IPS-18c (cell line): Measurements from ENCODE around the gene TSPAN3.

Experiments
- H3K4me3 ChIP-seq: 2 replicates; pipeline ENCODE4 v1.7.0; 2013; ENCODE audit warnings: low read depth, mild to moderate bottlenecking, low read length, moderate library complexity; ENCODE audit not compliant: insufficient read depth
- H3K9me3 ChIP-seq: one replicate; pipeline ENCODE4 v1.6.1; 2013; ENCODE audit warnings: mild to moderate bottlenecking, low read length, moderate library complexity; ENCODE audit not compliant: control insufficient read depth, insufficient read depth

Gene TSPAN3

GRCh38 chr15:77031376-77032050 lies 39.4 kb downstream of the TSPAN3 start:
- Histone ChIP-seq H3K4me3 (no peak overlapping the region), H3K9me3 (no peaks in the 10 kb centered on the region)

GRCh38 chr15:77030928-77031375 lies 40.0 kb downstream of the TSPAN3 start:
- H3K4me3 ChIP-seq = no peak overlapping the region

GRCh38 chr15:77030048-77030927 lies 40.6 kb downstream of the TSPAN3 start:
- Histone ChIP-seq H3K9me3 (no peaks in the 10 kb centered on the region), H3K4me3 (no peak overlapping the region)

More at GRCh38 chr15:77030928-77031375, 40.0 kb downstream of the TSPAN3 start:
- no peaks in the 10 kb centered on the region for H3K9me3 ChIP-seq

GRCh38 chr15:77029166-77030047 lies 41.5 kb downstream of the TSPAN3 start:
- H3K9me3 ChIP-seq = no peaks in the 10 kb centered on the region
- H3K4me3 ChIP-seq = no peak overlapping the region

- Histone ChIP-seq H3K4me3 (peak overlapping the region; percentile 38), H3K9me3 (no peaks in the 10 kb centered on the region)
Observed at GRCh38 chr15:77028451-77029165, 42.3 kb downstream of the TSPAN3 start.

- H3K4me3 ChIP-seq = peak overlapping the region; percentile 38
- H3K9me3 ChIP-seq = no peaks in the 10 kb centered on the region
Observed at GRCh38 chr15:77027697-77028450, 43.0 kb downstream of the TSPAN3 start.

GRCh38 chr15:77027111-77027696 lies 43.7 kb downstream of the TSPAN3 start:
- H3K9me3 ChIP-seq = no peaks in the 10 kb centered on the region
- H3K4me3 ChIP-seq = no peak overlapping the region

GRCh38 chr15:77026501-77027110 lies 44.3 kb downstream of the TSPAN3 start:
- no peaks in the 10 kb centered on the region for H3K9me3 ChIP-seq
- no peak overlapping the region for H3K4me3 ChIP-seq

GRCh38 chr15:77025941-77026411 lies 44.9 kb downstream of the TSPAN3 start:
- Histone ChIP-seq H3K4me3 (no peak overlapping the region), H3K9me3 (no peaks in the 10 kb centered on the region)

GRCh38 chr15:77025083-77025901 lies 45.6 kb downstream of the TSPAN3 start:
- H3K9me3 ChIP-seq = no peaks in the 10 kb centered on the region

GRCh38 chr15:77024273-77025082 lies 46.4 kb downstream of the TSPAN3 start:
- H3K9me3 ChIP-seq = no peaks in the 10 kb centered on the region
- no peak overlapping the region; the same call in 1 of the 2 replicates for H3K4me3 ChIP-seq

More at GRCh38 chr15:77025083-77025901, 45.6 kb downstream of the TSPAN3 start:
- H3K4me3 ChIP-seq = no peak overlapping the region

GRCh38 chr15:77023576-77024272 lies 47.2 kb downstream of the TSPAN3 start:
- H3K4me3 ChIP-seq = no peak overlapping the region
- no peaks in the 10 kb centered on the region for H3K9me3 ChIP-seq
